ENCODE data around the gene RSPO1.

GRCh38 chr1:37653906-37654305 lies 19.2 kb upstream of the RSPO1 start:
- TF ChIP-seq POLR2A (IDR thresholded peaks at IDR 0.05): no peak
- no peak for TF ChIP-seq CTCF (IDR thresholded peaks at IDR 0.05)
